HG02610 (cell line): ENCODE results near the gene ARHGEF16.

Source experiments
- ATAC-seq: cut with Tn5 transposase; IDR thresholded peaks from one replicate; pipeline ENCODE4 v1.9.1; 2021; ENCODE audit warnings: mild to moderate bottlenecking, moderate library complexity; ENCODE audit not compliant: unreplicated experiment

The ARHGEF16 gene

GRCh38 chr1:3466366-3467075 lies 12.1 kb downstream of the ARHGEF16 start:
- ATAC-seq, result no peak

- no peak for ATAC-seq
Measured at GRCh38 chr1:3467096-3468036, 12.9 kb downstream of the ARHGEF16 start.

GRCh38 chr1:3468236-3469103 lies 14.0 kb downstream of the ARHGEF16 start:
- ATAC-seq, result no peak

GRCh38 chr1:3469104-3469848 lies 14.8 kb downstream of the ARHGEF16 start:
- ATAC-seq, result no peak

- no peak for ATAC-seq
Measured at GRCh38 chr1:3469849-3470649, 15.6 kb downstream of the ARHGEF16 start.

- ATAC-seq, result no peak
Measured at GRCh38 chr1:3470650-3471355, 16.3 kb downstream of the ARHGEF16 start.

- no peak for ATAC-seq
Measured at GRCh38 chr1:3471356-3472087, 17.1 kb downstream of the ARHGEF16 start.

GRCh38 chr1:3472088-3472850 lies 17.8 kb downstream of the ARHGEF16 start:
- no peak for ATAC-seq

- ATAC-seq, result no peak
Measured at GRCh38 chr1:3472906-3473305, 18.4 kb downstream of the ARHGEF16 start.

GRCh38 chr1:3473381-3473844 lies 18.9 kb downstream of the ARHGEF16 start:
- no peak for ATAC-seq

- no peak for ATAC-seq
Measured at GRCh38 chr1:3474016-3474415, 19.6 kb downstream of the ARHGEF16 start.

- no peak for ATAC-seq
Measured at GRCh38 chr1:3474421-3474820, 20.0 kb downstream of the ARHGEF16 start.

- no peak for ATAC-seq
Measured at GRCh38 chr1:3475839-3476573, 21.5 kb downstream of the ARHGEF16 start.

GRCh38 chr1:3476666-3477065 lies 22.2 kb downstream of the ARHGEF16 start:
- ATAC-seq, result no peak

- ATAC-seq, result no peak
Measured at GRCh38 chr1:3477241-3477995, 23.0 kb downstream of the ARHGEF16 start.

- no peak for ATAC-seq
Measured at GRCh38 chr1:3478187-3478586, 23.7 kb downstream of the ARHGEF16 start.
